CD4-positive, alpha-beta T cell treated with Interleukin-6 at 100 ng/mL for 8 hours (primary cell): ENCODE data around the gene ARHGAP31.
"Not testable (repeated sequence)": the region's sequence is repeated elsewhere in the genome, so short reads cannot be mapped to it uniquely, and the experiment has no call there.

ENCODE experiments used
- DNase-seq: peaks from one replicate; pipeline ENCODE4 v3.0.0-alpha.2; 2020; ENCODE audit warnings: mixed read lengths, low spot score

The ARHGAP31 gene

GRCh38 chr3:119293871-119294695 lies at the start of gene ARHGAP31:
ARHGAP31 (plus strand) TSS chr3:119294383; CDS start chr3:119294905, 522 bp downstream.
- DNase-seq = peak; percentile 82

GRCh38 chr3:119245778-119246177 lies 48.4 kb upstream of the ARHGAP31 start:
- no peak for DNase-seq

GRCh38 chr3:119255214-119255613 lies 39.0 kb upstream of the ARHGAP31 start:
- DNase-seq = no peak

DNA sequence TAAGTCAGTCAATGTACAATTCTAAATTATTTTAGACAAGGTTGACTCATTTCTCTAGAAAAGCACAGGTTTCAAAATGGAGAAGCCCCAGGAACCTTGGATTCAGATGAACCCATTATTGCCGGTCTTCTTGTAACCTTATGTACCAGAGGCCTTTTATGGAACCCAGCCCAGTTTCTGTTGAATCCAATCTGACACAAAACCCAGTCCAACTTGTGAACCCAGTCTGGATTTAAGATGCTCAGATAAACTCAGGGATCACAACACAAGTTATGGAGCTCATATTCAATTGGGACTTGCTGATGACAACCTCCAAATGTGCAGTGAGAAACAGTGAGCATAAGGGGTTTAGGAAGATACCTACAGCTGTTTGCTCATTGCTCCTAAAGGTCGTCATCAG lies 37.1 kb upstream of the ARHGAP31 start:
- DNase-seq = no peak

DNA sequence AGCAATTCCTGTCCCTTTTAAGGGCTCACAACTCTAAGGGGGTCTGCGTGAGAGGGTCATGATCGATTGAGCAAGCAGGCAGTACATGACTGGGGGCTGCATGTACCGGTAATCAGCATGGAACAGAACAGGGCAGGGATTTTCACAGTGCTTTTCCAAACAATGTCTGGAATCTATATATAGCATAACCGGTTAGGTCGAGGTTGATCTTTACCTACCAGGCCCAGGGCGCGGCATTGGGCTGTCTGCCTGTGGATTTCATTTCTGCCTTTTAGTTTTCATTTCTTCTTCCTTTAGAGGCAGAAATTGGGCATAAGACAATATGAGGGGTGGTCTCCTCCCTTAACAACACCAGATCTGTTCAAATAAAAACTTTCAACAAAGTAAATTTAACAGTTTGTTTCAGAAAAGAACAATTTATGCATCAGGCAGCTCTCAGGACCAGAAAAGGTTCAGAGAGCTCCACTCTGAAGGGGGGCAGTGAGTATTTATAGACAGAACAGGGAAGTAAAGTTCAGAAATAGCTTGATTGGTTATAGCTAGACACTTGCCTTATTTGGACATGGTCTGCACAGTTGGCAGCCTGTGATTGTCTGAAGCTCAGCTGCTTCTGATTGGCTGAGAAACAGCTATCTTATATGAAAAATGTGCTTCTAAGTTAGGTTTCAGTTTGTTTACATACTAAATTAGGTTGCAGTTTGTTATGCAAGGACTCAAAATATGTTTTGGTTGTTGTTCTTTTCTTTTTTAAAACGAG lies 36.4 kb upstream of the ARHGAP31 start:
- no peak for DNase-seq

DNA sequence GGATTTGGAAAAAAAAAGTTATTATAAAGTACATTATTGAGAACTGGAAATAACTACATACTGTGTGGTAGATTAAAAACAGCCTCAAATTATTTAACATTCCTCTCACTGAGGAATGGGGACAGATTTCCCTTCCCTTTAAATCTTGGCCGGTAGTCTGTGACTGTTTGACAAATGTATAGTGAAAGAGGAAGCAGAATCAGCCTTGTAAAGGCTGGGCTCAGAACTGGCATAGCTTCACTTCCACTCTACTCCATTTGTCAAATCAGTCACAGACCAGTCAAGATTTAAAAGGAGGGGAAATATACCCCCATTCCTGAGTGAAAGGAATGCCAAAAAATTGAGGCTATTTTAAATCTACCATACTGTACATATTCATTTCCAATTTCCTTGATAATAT lies 35.3 kb upstream of the ARHGAP31 start:
- DNase-seq = no peak

DNA sequence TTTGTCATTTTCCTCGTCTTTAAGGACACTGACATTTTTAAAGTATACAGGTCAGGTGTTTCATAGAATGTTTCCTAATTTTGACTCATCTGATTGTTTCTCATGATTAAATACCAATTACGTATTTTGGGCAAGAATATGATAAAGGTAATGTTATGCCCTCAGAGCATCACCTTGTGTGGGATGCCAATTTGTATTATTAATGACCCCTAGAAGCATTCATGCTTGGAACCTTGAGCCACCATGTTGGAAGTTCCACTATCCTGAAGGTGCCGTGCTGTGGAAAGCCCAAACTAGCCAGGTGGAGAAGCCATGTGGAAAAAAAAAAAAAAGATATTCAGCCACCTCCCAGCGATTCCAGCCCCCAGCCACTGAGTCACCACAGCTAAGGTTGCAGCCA lies 34.4 kb upstream of the ARHGAP31 start:
- DNase-seq = no peak

- no peak for DNase-seq
Measured at GRCh38 chr3:119261055-119261454, 33.1 kb upstream of the ARHGAP31 start.

DNA sequence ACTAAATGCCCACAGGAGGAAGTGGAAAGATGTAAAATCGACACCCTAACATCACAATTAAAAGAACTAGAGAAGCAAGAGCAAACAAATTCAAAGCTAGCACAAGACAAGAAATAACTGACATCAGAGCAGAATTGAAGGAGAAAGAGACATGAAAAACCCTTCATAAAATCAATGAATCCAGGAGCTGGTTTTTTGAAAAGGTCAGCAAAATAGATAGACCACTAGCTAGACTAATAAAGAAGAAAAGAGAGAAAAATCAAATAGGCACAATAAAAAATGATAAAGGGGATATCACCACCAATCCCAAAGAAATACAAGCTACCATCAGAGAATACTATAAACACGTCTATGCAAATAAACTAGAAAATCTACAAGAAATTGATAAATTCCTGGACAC lies 24.0 kb upstream of the ARHGAP31 start:
- DNase-seq = not testable (repeated sequence)

- DNase-seq = no peak
Measured at GRCh38 chr3:119276680-119277079, 17.5 kb upstream of the ARHGAP31 start.

- DNase-seq = no peak
Measured at GRCh38 chr3:119279101-119279554, 15.1 kb upstream of the ARHGAP31 start.

- no peak for DNase-seq
Measured at GRCh38 chr3:119279584-119280243, 14.5 kb upstream of the ARHGAP31 start.

DNA sequence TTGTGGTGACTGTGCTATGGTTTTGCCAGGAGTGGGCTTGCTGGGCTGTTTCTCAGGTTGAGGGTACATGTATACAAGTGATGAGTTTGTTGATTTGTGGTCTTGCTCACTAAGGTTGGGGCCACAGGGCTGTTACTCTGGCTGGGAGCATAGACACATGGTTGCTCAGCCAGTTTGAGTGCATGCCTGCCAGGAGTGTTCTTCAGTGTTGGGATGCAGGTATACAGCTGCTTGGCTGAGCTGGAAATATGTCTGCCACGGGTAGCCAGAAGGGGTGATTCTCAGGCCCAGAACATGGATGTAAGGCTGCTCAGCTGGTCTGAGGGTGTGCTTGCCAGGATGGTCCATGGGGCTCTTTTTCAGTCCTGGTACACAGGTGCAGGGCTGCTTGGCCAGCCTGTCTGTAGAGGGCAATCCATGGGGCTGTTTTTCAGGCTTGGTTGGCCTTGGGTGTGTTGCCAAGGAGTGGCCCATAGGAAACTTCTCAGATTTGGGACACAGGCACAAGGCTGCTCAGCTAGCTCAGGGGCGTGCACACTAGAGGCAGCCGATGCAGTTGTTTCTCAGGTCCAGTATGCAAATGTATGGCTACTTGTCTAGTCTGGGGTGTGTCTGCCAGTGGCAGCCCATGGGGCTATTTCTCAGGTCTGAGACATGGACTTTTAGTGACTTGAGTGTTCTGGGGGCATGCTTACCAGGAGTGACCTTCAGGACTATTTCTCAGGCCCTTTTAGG lies 5.3 kb upstream of the ARHGAP31 start:
- no peak for DNase-seq

DNA sequence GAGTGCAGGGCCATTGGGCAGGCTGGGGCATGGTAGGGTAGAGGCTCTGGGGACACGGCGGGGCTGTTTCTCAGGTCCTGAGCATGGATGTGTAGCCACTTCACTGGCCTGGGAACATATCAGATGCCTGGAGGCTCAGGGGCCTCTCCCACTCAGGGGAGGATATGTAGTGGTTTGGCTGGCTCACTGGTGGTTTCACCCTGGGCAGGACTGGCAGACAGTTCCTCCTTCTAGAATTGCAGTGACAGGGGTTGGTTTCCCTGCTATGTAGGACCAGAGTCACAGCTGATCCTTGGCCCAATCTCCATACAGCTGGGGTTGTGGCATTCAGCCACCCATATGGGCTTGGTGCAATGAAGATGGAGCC lies 4.8 kb upstream of the ARHGAP31 start:
- DNase-seq = no peak

DNA sequence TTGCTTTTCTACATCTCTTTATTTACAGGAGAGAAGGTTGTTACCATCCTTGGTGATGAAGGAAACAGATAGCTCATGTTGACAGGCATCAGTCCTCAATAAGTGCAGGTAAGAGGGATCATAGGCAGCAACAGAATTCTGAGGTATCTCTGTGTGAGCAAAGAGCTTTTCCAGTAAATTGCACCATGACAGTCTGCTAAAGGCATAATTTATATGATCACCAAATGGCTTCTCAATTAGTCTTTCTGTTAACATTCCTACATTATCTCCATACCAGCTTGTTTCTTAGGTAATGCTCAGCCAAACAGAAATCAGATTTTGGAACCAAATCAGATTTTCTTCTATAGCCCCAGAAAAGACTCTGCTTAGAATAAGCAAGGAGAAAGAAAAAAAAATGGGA lies 3.6 kb upstream of the ARHGAP31 start:
- no peak for DNase-seq

- DNase-seq = no peak
Measured at GRCh38 chr3:119291062-119291700, 3.0 kb upstream of the ARHGAP31 start.

- DNase-seq = peak; percentile 31
Measured at GRCh38 chr3:119292666-119293065, 1.5 kb upstream of the ARHGAP31 start.

DNA sequence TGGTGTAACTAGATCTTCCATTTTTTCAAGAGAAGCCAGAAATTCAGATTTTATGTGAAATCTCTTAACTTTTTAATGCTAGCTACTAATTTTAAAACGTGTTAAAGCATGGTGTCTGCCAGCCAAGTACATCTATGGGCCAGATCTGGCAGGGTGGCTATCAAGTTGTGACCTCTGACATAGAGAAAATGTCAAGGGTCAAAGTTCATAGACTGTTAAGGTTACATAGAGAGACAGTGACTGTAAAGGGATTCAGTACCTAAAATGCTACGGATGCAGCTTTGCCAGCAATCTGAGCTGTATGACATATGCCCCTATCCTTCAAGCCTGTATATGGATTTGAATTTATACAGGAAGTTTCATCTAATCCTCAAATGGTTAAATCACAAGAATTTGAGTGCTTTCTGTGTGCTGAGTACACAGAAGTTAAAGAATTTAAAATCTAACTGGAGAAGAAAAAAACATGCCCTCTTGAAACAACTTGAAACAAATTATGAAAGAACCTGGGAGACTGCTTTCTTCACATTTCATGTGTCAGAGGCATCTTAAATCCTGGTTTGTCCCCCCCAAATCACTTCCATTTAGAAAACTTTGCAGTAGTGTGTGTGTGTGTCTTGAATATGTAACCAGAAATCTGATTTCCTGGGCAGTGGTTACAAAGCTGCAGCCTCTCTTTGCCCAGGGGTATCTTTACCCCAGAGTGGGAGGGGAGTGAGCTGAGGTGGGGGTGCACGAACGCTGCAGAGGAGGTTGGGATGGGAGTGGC lies 895 bp upstream of the ARHGAP31 start:
- DNase-seq = no peak

DNA sequence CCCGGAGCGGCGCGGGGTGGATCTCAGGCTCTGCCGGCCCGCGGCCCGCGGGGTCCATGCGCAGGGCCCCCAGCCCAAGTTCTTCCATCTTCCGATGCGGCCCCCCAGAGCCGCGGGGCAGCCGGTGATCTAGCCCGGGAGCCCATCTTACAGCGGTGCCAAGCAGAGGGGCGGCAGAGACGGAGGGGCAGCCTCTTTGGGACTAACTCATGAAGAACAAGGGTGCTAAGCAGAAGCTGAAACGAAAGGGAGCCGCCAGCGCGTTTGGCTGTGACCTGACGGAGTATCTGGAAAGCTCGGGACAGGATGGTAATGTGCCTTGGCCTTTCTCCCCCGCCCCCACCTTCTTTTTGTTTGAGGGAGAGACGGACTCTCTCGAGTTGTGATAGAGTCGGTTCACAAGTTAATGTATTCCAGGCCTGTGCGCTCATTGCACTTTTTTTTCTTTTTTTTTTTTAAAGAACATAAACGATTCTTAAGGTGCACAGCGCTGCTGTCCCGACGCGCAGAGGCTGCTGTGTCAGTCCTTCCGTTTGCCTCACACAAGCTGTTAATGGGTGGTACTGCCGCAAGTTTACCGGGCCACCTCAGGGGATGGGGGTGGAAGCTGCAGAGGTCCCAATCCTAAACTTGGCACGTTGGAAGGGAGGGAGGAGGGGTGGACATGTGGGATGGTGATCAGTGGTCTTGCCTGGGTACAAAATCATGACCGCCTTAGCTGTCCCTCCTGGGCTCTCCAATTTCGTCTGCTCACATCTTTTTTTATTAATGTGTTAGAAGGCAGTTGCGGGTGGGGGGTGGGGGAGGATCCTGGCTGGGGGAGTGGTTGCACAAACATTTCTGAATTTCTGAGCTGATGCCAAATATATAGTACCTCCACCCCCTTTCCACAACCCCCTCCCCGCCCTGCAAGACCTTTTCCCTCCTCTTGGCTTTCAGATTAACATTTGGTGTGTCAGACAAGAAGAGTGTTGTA lies 801 bp downstream of the ARHGAP31 start:
- peak; percentile 57 for DNase-seq
